Nephron (organoid): Measurements from ENCODE around the gene PRKCG.

Experiments
- H3K27ac Mint-ChIP-seq, 3 experiments: 2 replicates each; pipeline ENCODE4 v1.8.0; 2020; ENCODE audit warnings: mixed read lengths in 3 of 3, mild to moderate bottlenecking in 2 of 3, moderate library complexity in 1 of 3
- H3K27me3 Mint-ChIP-seq: 2 replicates; pipeline ENCODE4 v1.8.0; 2021; ENCODE audit warnings: low read depth, mild to moderate bottlenecking, moderate library complexity, mixed read lengths
- H3K36me3 Mint-ChIP-seq: 2 replicates; pipeline ENCODE4 v1.8.0; 2020; ENCODE audit warnings: low read depth, mixed read lengths
- H3K4me1 Mint-ChIP-seq: 2 replicates; pipeline ENCODE4 v1.8.0; 2020; ENCODE audit warnings: mixed read lengths
- H3K4me3 Mint-ChIP-seq, 3 experiments: 2 replicates each; pipeline ENCODE4 v1.8.0; 2020; ENCODE audit warnings: mild to moderate bottlenecking in 3 of 3, mixed read lengths in 3 of 3, moderate library complexity in 2 of 3
- H3K9me3 Mint-ChIP-seq: 2 replicates; pipeline ENCODE4 v1.8.0; 2020; ENCODE audit warnings: mixed read lengths
- CTCF ChIP-seq, 3 experiments: fragments of 200-600 bp; sonication (generic); IDR thresholded peaks; one replicate each; pipeline ENCODE4 v1.5.0; 2021; ENCODE audit warnings: antibody characterized with exemption in 3 of 3; ENCODE audit not compliant: unreplicated experiment in 3 of 3

The PRKCG gene

GRCh38 chr19:53882391-53883050 lies 524 bp downstream of the PRKCG start:
- Mint-ChIP-seq H3K27me3 (peaks cover 41% of the 10 kb centered on the region), H3K36me3 (no peaks in the 10 kb centered on the region), H3K4me3 (peak overlapping the region; percentile 30 to 73 (median 38)), H3K9me3 (no peaks in the 10 kb centered on the region), H3K4me1 (peaks cover 8% of the 10 kb centered on the region), H3K27ac (no peak overlapping the region)
- no peak for TF ChIP-seq CTCF (IDR thresholded peaks at IDR 0.05; ENCODE audit: unreplicated experiment in 3 of 3)

GRCh38 chr19:53883231-53883661 lies 1.2 kb downstream of the PRKCG start:
- no peak for TF ChIP-seq CTCF (IDR thresholded peaks at IDR 0.05; ENCODE audit: unreplicated experiment in 3 of 3)
- Mint-ChIP-seq H3K4me1 (peaks cover 7% of the 10 kb centered on the region), H3K27ac (no peak overlapping the region), H3K27me3 (peaks cover 46% of the 10 kb centered on the region), H3K9me3 (no peaks in the 10 kb centered on the region), H3K4me3 (peak overlapping the region in 1 of 3 experiments; percentile 63), H3K36me3 (no peaks in the 10 kb centered on the region)

DNA sequence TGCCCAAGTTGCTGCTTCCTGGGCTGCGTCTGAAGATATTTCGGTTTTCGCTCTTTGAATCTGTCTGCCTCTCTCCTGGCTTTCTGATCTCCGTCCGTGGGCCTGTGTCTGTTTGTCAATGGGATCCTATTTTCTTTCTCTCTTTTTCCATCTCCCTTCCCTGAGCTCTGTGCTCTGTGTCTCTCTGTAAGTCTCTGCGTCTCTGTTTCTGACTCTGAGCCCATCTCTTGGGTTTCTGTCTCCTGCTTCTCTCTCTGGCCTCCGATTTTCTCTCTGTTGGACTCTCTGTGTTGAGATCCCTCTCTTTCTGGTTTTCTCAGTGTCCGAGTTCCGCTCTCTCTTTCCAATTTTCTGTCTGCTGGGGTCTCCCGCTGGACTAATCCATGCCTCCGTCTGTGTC lies 1.7 kb downstream of the PRKCG start:
- TF ChIP-seq CTCF (IDR thresholded peaks at IDR 0.05; ENCODE audit: unreplicated experiment in 3 of 3) = no peak
- peak overlapping the region; percentile 63 to 68 (median 63) for H3K4me3 Mint-ChIP-seq
- peaks cover 7% of the 10 kb centered on the region for H3K4me1 Mint-ChIP-seq
- no peaks in the 10 kb centered on the region for H3K36me3 Mint-ChIP-seq
- H3K27me3 Mint-ChIP-seq = peaks cover 49% of the 10 kb centered on the region
- peak overlapping the region in 1 of 3 experiments; percentile 34 for H3K27ac Mint-ChIP-seq
- H3K9me3 Mint-ChIP-seq = no peaks in the 10 kb centered on the region

DNA sequence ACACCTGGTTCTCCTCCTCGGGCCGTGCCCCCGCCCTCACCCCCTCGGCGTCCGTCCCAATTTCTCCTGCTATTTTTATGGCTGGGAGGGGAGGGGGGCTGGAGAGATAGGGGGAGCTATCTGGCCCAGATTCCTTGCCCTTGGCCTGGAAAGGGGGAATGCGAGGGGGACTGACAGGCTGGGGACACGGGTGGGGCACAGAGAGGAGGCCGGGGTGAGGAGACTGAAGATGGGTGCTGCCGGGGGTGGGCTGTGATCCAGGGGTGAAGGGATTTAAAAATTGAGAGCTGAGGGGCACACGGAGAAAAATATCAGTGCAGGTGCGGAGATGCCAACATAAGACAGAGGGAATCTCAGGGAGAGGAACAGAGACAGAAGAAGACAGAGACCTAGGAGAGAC lies 2.3 kb downstream of the PRKCG start:
- no peaks in the 10 kb centered on the region for H3K36me3 Mint-ChIP-seq
- no peak overlapping the region for H3K4me3 Mint-ChIP-seq

GRCh38 chr19:53885036-53885435 lies 3.0 kb downstream of the PRKCG start:
- no peak for TF ChIP-seq CTCF (IDR thresholded peaks at IDR 0.05; ENCODE audit: unreplicated experiment in 3 of 3)
- Mint-ChIP-seq H3K4me3 (no peak overlapping the region), H3K27ac (no peak overlapping the region), H3K9me3 (no peaks in the 10 kb centered on the region), H3K36me3 (no peaks in the 10 kb centered on the region), H3K27me3 (peaks cover 55% of the 10 kb centered on the region), H3K4me1 (peaks cover 7% of the 10 kb centered on the region)

More for the DNA sequence above, 2.3 kb downstream of the PRKCG start:
- H3K27ac Mint-ChIP-seq = no peak overlapping the region
- no peaks in the 10 kb centered on the region for H3K9me3 Mint-ChIP-seq
- H3K27me3 Mint-ChIP-seq = peaks cover 53% of the 10 kb centered on the region
- no peak for TF ChIP-seq CTCF (IDR thresholded peaks at IDR 0.05; ENCODE audit: unreplicated experiment in 3 of 3)
- peaks cover 7% of the 10 kb centered on the region for H3K4me1 Mint-ChIP-seq
